22Rv1 (cell line): ENCODE results near the gene RALBP1.

Source experiments
- CTCF ChIP-seq: fragments of 450-650 bp; IDR thresholded peaks from 2 replicates; pipeline ENCODE4 v1.5.1; 2017; ENCODE audit warnings: mild to moderate bottlenecking
- ZFX ChIP-seq: fragments of 450-650 bp; IDR thresholded peaks from 2 replicates; pipeline ENCODE4 v1.6.1; 2017; ENCODE audit warnings: antibody characterized with exemption, borderline replicate concordance

GRCh38 chr18:9477509-9477908 lies 2.2 kb downstream of the RALBP1 start:
- no peak for TF ChIP-seq CTCF
- no peak for TF ChIP-seq ZFX
